HCT116 (cell line): ENCODE measurements around the gene BMP4. TPM values are rescaled to one million over a fixed set of nuclear protein-coding genes. Genes with fewer than 3 reads are reported as not detected.

Source experiments
- ATAC-seq: fragments of 200-7000 bp; cut with Tn5 transposase; 2 replicates; pipeline ENCODE4 v1.9.1; 2020; ENCODE audit warnings: mild to moderate bottlenecking, moderate library complexity
- BruUV-seq: library from RNA; stranded (reverse); fragments of 400-500 nt; replicated peaks from 2 replicates; lab custom pipeline; 2021; lab: Mats Ljungman, UMichigan
- CTCF ChIA-PET: fragments of 300-600 bp; sonication (Branson Sonifier 250); formaldehyde crosslinking; loops from one replicate; lab custom pipeline; 2021; ENCODE audit warnings: antibody characterized with exemption; lab: Charles Lee
- POLR2A ChIA-PET: fragments of 300-600, 350-600 bp; sonication (Branson Sonifier 250); formaldehyde crosslinking; loops from one replicate; lab custom pipeline; 2021; ENCODE audit warnings: antibody characterized with exemption; lab: Charles Lee
- RAD21 ChIA-PET, 2 experiments: fragments of 300-600 bp; sonication (Branson Sonifier 250); formaldehyde crosslinking; loops; one replicate each; lab custom pipeline; 2023; ENCODE audit warnings: low total read pairs in 2 of 2; ENCODE audit not compliant: uncharacterized antibody in 2 of 2, unreplicated experiment in 2 of 2, low non-redundant PET in 1 of 2; lab: Charles Lee
- DNase-seq: peaks from one replicate; pipeline ENCODE4 v3.0.0-alpha.2; 2010; ENCODE audit warnings: low read depth, low spot score
- H2AFZ ChIP-seq: fragments of 200-600 bp; shearing (Covaris generic), sonication (generic); 2 replicates; pipeline ENCODE4 v1.6.1; 2017; ENCODE audit warnings: low read depth, mixed run types, mixed read lengths, antibody characterized with exemption, low read length; ENCODE audit not compliant: poor library complexity, severe bottlenecking
- H3K27ac ChIP-seq: 2 replicates; pipeline ENCODE4 v1.5.1; 2012; ENCODE audit warnings: low read depth, low read length
- H3K27me3 ChIP-seq: fragments of 200-600 bp; sonication (generic); 2 replicates; pipeline ENCODE4 v1.6.1; 2016; ENCODE audit warnings: mixed run types, low read length, mixed read lengths; ENCODE audit not compliant: insufficient read depth
- H3K36me3 ChIP-seq, 2 experiments: fragments of 200-500 bp in 1 of 2; fragments of 200-600 bp in 1 of 2; sonication (Bioruptor generic) in 1 of 2; sonication (generic) in 1 of 2; 2 replicates each; pipeline versions ENCODE4 v1.5.1 to v1.6.1; 2014 to 2016; ENCODE audit warnings: low read length in 2 of 2, inconsistent platforms in 1 of 2, mixed read lengths in 1 of 2, mixed run types in 1 of 2; ENCODE audit not compliant: insufficient read depth in 2 of 2, control insufficient read depth in 1 of 2
- H3K4me1 ChIP-seq, 2 experiments: fragments of 200-600 bp in 1 of 2; sonication (generic) in 1 of 2; 2 replicates each; pipeline versions ENCODE4 v1.5.1 to v1.6.1; 2012 to 2017; ENCODE audit warnings: low read length in 2 of 2, inconsistent platforms in 1 of 2, mild to moderate bottlenecking in 1 of 2, mixed read lengths in 1 of 2, mixed run types in 1 of 2, moderate library complexity in 1 of 2; ENCODE audit not compliant: insufficient read depth in 2 of 2, control insufficient read depth in 1 of 2
- H3K4me2 ChIP-seq: fragments of 200-600 bp; sonication (generic); 2 replicates; pipeline ENCODE4 v1.6.1; 2017; ENCODE audit warnings: mixed run types, low read length, mixed read lengths
- H3K4me3 ChIP-seq, 2 experiments: fragments of 200-600 bp in 1 of 2; sonication (generic) in 1 of 2; replicated peaks in 1 of 2; 2 replicates each; pipeline ENCODE4 v1.5.1; 2011 to 2016; ENCODE audit warnings: low read length in 2 of 2, control low read depth in 1 of 2, low read depth in 1 of 2, mild to moderate bottlenecking in 1 of 2, mixed read lengths in 1 of 2, mixed run types in 1 of 2
- H3K79me2 ChIP-seq: fragments of 200-600 bp; sonication (generic); 2 replicates; pipeline ENCODE4 v1.6.1; 2017; ENCODE audit warnings: mild to moderate bottlenecking, mixed run types, low read length, moderate library complexity, mixed read lengths; ENCODE audit not compliant: insufficient read depth
- H3K9ac ChIP-seq: fragments of 200-600 bp; sonication (generic); 2 replicates; pipeline ENCODE4 v1.6.1; 2016; ENCODE audit warnings: low read length, mixed read lengths
- H3K9me2 ChIP-seq: fragments of 200-600 bp; sonication (generic), shearing (Covaris generic); 2 replicates; pipeline ENCODE4 v1.6.1; 2017; ENCODE audit warnings: mixed run types, mild to moderate bottlenecking, moderate library complexity; ENCODE audit not compliant: insufficient read depth
- H3K9me3 ChIP-seq, 2 experiments: fragments of 200-500 bp in 1 of 2; fragments of 200-600 bp in 1 of 2; sonication (Bioruptor generic) in 1 of 2; sonication (generic) in 1 of 2; 2 replicates each; pipeline ENCODE4 v1.6.1; 2014 to 2017; ENCODE audit warnings: low read length in 2 of 2, mixed read lengths in 2 of 2, inconsistent platforms in 1 of 2, low read depth in 1 of 2, mild to moderate bottlenecking in 1 of 2, mixed run types in 1 of 2, moderate library complexity in 1 of 2; ENCODE audit not compliant: control insufficient read depth in 1 of 2, insufficient read depth in 1 of 2
- H4K20me1 ChIP-seq: fragments of 200-600 bp; sonication (generic), shearing (Covaris generic); 2 replicates; pipeline ENCODE4 v1.6.1; 2017; ENCODE audit warnings: mixed run types, mild to moderate bottlenecking, moderate library complexity; ENCODE audit not compliant: insufficient read depth
- POLR2AphosphoS5 ChIP-seq: IDR thresholded peaks from 2 replicates; pipeline ENCODE4 v1.6.1; 2011; ENCODE audit warnings: mild to moderate bottlenecking, low read depth, low read length, moderate library complexity
- SIN3A ChIP-seq: IDR thresholded peaks from 2 replicates; pipeline ENCODE4 v1.6.1; 2012; ENCODE audit warnings: low read depth
- ZNF274 ChIP-seq: fragments of 200-500 bp; sonication (Bioruptor generic); IDR thresholded peaks from 2 replicates; pipeline ENCODE4 v1.6.1; 2014; ENCODE audit warnings: mild to moderate bottlenecking, low read depth, low read length, inconsistent platforms
- intact Hi-C: fragments of 100-400 bp; cut with micrococcal nuclease; formaldehyde crosslinking; loops from 2 replicates; pipeline ENCODE4 v1.10.0; 2022
- total RNA-seq: library from RNA; stranded (reverse); gene quantifications from one replicate; pipeline ENCODE4 v1.2.1, GENCODE V29; 2021; ENCODE audit not compliant: unreplicated experiment

The BMP4 gene
- total RNA-seq, 1 experiment from 2014 or later: 145 TPM

DNA sequence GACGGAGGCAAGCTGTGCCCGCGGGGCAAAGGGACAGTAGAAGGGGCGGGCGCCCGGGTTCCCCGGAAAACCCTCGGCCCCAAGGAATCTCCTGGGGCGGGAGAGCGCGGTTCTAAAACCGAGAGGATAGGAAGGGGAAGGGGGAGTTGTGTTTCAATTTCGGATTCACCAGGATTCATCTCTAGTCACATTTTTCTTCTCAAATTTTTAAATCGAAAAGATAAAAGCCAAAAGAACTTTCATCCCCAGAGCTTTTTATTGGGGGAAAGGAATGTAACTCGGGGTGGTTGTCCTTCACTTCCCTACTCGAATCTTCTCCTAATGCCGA is 1.4 kb downstream of the BMP4 start:
- Histone ChIP-seq H3K4me2 (peak overlapping the region; percentile 99), H3K27me3 (no peaks in the 10 kb centered on the region), H3K27ac (peak overlapping the region; percentile 98), H3K4me1 (peaks cover 32 to 49% of the 10 kb centered on the region in 2 experiments), H3K4me3 (peak overlapping the region; percentile 84 to 94), H3K9me2 (no peaks in the 10 kb centered on the region), H3K36me3 (peaks cover 27 to 30% of the 10 kb centered on the region in 2 experiments), H3K9ac (peak overlapping the region; percentile 82), H4K20me1 (peaks cover 6% of the 10 kb centered on the region; the same call in 1 of the 2 replicates), H3K79me2 (peaks cover 66% of the 10 kb centered on the region), H3K9me3 (no peaks in the 10 kb centered on the region), H2AFZ (no peak overlapping the region)
- BruUV-seq: no TSS peak
- RAD21 ChIA-PET: no interaction called here
- intact Hi-C loops: no loop called here
- TF ChIP-seq POLR2AphosphoS5: no peak
- POLR2A ChIA-PET: interaction anchor here (0.6 kb wide), 1 partner anchor 22 kb away, joined by 3 read pairs; no protein-coding TSS in a partner anchor
- DNase-seq (no peak), ATAC-seq (no peak)
- CTCF ChIA-PET: interaction anchor here (2.3 kb wide), 1 partner anchor 220 kb away, joined by 8 read pairs; no protein-coding TSS in a partner anchor

- no peaks in the 10 kb centered on the region for H3K27me3 ChIP-seq
- ChIA-PET CTCF (no interaction called here), POLR2A (interaction anchor here (0.6 to 1.1 kb wide), 2 partner anchors 23 to 48 kb away, joined by 3 read pairs; no protein-coding TSS in a partner anchor), RAD21 (no interaction called here)
- no peak for DNase-seq
- no TSS peak for BruUV-seq
- peak overlapping the region; percentile 99 for H3K4me2 ChIP-seq
- H3K36me3 ChIP-seq: peaks cover 32 to 35% of the 10 kb centered on the region in 2 experiments
- TF ChIP-seq SIN3A (peak; percentile 29; the same call in 1 of the 2 replicates), ZNF274 (no peak)
- H3K4me1 ChIP-seq: peaks cover 35 to 53% of the 10 kb centered on the region in 2 experiments
- ATAC-seq: no peak
- peaks cover 71% of the 10 kb centered on the region for H3K79me2 ChIP-seq
- no peaks in the 10 kb centered on the region for H3K9me3 ChIP-seq
- peak overlapping the region; percentile 84 to 94 for H3K4me3 ChIP-seq
- peak overlapping the region; percentile 82 for H3K9ac ChIP-seq
- intact Hi-C loops: no loop called here
- peak overlapping the region; percentile 98 for H3K27ac ChIP-seq
- no peak overlapping the region for H2AFZ ChIP-seq
- no peaks in the 10 kb centered on the region for H3K9me2 ChIP-seq
- peaks cover 9% of the 10 kb centered on the region; the same call in 1 of the 2 replicates for H4K20me1 ChIP-seq
Measured at GRCh38 chr14:53954551-53955228, 1.9 kb downstream of the BMP4 start.
